OCI-LY7 (cell line): Measurements from ENCODE around the gene DUOX2.
"Not testable (repeated sequence)": the region's sequence is repeated elsewhere in the genome, so short reads cannot be mapped to it uniquely, and the experiment has no call there.

Experiments
- CTCF ChIP-seq: fragments of 200-600 bp; sonication (generic); conservative IDR thresholded peaks from 2 replicates; pipeline ENCODE4 v1.5.1; 2014; ENCODE audit warnings: mild to moderate bottlenecking, antibody characterized with exemption, low read length, moderate library complexity, mixed read lengths
- EZH2phosphoT487 ChIP-seq: fragments of 200-600 bp; sonication (generic); IDR thresholded peaks from 2 replicates; pipeline ENCODE4 v1.6.1; 2018; ENCODE audit warnings: low read depth, borderline replicate concordance, mild to moderate bottlenecking, mixed run types, antibody characterized with exemption, low read length, moderate library complexity, mixed read lengths

- not testable (repeated sequence) for TF ChIP-seq CTCF, EZH2phosphoT487
Measured at GRCh38 chr15:45077391-45077790, 36.6 kb downstream of the DUOX2 start.
